A549 (cell line): ENCODE results near the gene KCNE3. TPM values are rescaled to one million over a fixed set of nuclear protein-coding genes. Genes with fewer than 3 reads are reported as not detected.

Experiments
- ATAC-seq, 2 experiments: fragments of 200-7000 bp in 1 of 2; fragments of >200 bp in 1 of 2; cut with Nextera tagmentation in 1 of 2; cut with Tn5 transposase in 1 of 2; 3 replicates each; pipeline versions ENCODE4 v1.8.0 to v1.9.1; 2018 to 2020; ENCODE audit warnings: mild to moderate bottlenecking in 1 of 2, moderate library complexity in 1 of 2
- CTCF ChIA-PET: fragments of 300-600 bp; sonication (Branson Sonifier 250); formaldehyde crosslinking; extraction: SDS; loops from one replicate; lab custom pipeline; 2021; ENCODE audit warnings: antibody characterized with exemption, inconsistent platforms; lab: Yijun Ruan, JAX
- POLR2A ChIA-PET: fragments of 350-600 bp; formaldehyde crosslinking; extraction: SDS; loops from one replicate; lab custom pipeline; 2021; ENCODE audit warnings: antibody characterized with exemption, inconsistent platforms; lab: Yijun Ruan, JAX
- DNase-seq, 2 experiments: peaks; one replicate each; pipeline versions ENCODE4 v3.0.0 to v3.0.0-alpha.2; 2011 to 2016; ENCODE audit warnings: low read depth in 1 of 2, low spot score in 1 of 2
- FAIRE-seq: peaks from 2 replicates; lab custom pipeline; 2011; peaks lifted over from hg19 to GRCh38; lab: Jason Lieb, UNC
- H3K27ac ChIP-seq, 2 experiments: fragments of >200 bp; sonication (Bioruptor Twin); formaldehyde crosslinking; 3 replicates each; pipeline ENCODE4 v1.5.1; 2016 to 2017
- H3K4me1 ChIP-seq: fragments of >200 bp; sonication (Bioruptor Twin); formaldehyde crosslinking; 3 replicates; pipeline ENCODE4 v1.6.1; 2016
- H3K4me2 ChIP-seq: fragments of >200 bp; sonication (Bioruptor Twin); formaldehyde crosslinking; 3 replicates; pipeline ENCODE4 v1.6.1; 2016
- H3K4me3 ChIP-seq: fragments of >200 bp; sonication (Bioruptor Twin); formaldehyde crosslinking; 3 replicates; pipeline ENCODE4 v1.5.1; 2016
- H3K9me3 ChIP-seq: fragments of >200 bp; sonication (Bioruptor Twin); formaldehyde crosslinking; 3 replicates; pipeline ENCODE4 v1.6.1; 2016
- CBX2 ChIP-seq: fragments of 200-600 bp; sonication (generic); IDR thresholded peaks from 2 replicates; pipeline ENCODE4 v1.6.1; 2016; ENCODE audit warnings: low read depth, mild to moderate bottlenecking, borderline replicate concordance
- CBX8 ChIP-seq: fragments of 200-600 bp; sonication (generic); IDR thresholded peaks from 2 replicates; pipeline ENCODE4 v1.6.1; 2016
- CHD4 ChIP-seq: fragments of 200-600 bp; sonication (generic); IDR thresholded peaks from 2 replicates; pipeline ENCODE4 v1.6.1; 2016; ENCODE audit warnings: antibody characterized with exemption, mild to moderate bottlenecking, borderline replicate concordance
- EHF ChIP-seq: fragments of 250-450 bp; sonication (Bioruptor Pico); IDR thresholded peaks from 2 replicates; pipeline ENCODE4 v1.5.0; 2020; ENCODE audit warnings: mild to moderate bottlenecking
- EHMT2 ChIP-seq: fragments of 200-600 bp; sonication (generic); IDR thresholded peaks from 2 replicates; pipeline ENCODE4 v1.6.1; 2016; ENCODE audit warnings: antibody characterized with exemption, low read depth, mild to moderate bottlenecking, moderate library complexity
- ESRRA ChIP-seq: fragments of 150-350 bp; IDR thresholded peaks from 2 replicates; pipeline ENCODE4 v1.6.1; 2014; ENCODE audit warnings: mild to moderate bottlenecking, low read length, borderline replicate concordance
- HOXB13 ChIP-seq: fragments of 250-450 bp; sonication (Bioruptor Pico); IDR thresholded peaks from 2 replicates; pipeline ENCODE4 v1.5.0; 2020; ENCODE audit warnings: low read depth, mild to moderate bottlenecking, moderate library complexity
- HOXB5 ChIP-seq: fragments of 250-450 bp; sonication (Bioruptor Pico); IDR thresholded peaks from 2 replicates; pipeline ENCODE4 v1.5.0; 2020; ENCODE audit warnings: mild to moderate bottlenecking, moderate library complexity
- KDM1A ChIP-seq: fragments of 200-600 bp; sonication (generic); IDR thresholded peaks from 2 replicates; pipeline ENCODE4 v1.6.1; 2016; ENCODE audit warnings: low read depth, mild to moderate bottlenecking
- MAFK ChIP-seq: fragments of 450-650 bp; IDR thresholded peaks from 2 replicates; pipeline ENCODE4 v1.6.1; 2014; ENCODE audit not compliant: partially characterized antibody
- MAZ ChIP-seq: fragments of 150-350 bp; IDR thresholded peaks from 2 replicates; pipeline ENCODE4 v1.6.1; 2014; ENCODE audit warnings: antibody characterized with exemption, low read depth, low read length, borderline replicate concordance
- MYC ChIP-seq: IDR thresholded peaks from 2 replicates; pipeline ENCODE4 v1.6.1; 2012; ENCODE audit warnings: mild to moderate bottlenecking, inconsistent platforms, low read length, improper control_type of control experiment, borderline replicate concordance
- NPAS2 ChIP-seq: fragments of 250-450 bp; sonication (Bioruptor Pico); IDR thresholded peaks from 2 replicates; pipeline ENCODE4 v1.8.0; 2022; ENCODE audit warnings: mild to moderate bottlenecking, moderate library complexity, borderline replicate concordance
- PHF8 ChIP-seq: fragments of 200-600 bp; sonication (generic); IDR thresholded peaks from 2 replicates; pipeline ENCODE4 v1.6.1; 2016; ENCODE audit warnings: low read depth, mild to moderate bottlenecking, antibody characterized with exemption, moderate library complexity, borderline replicate concordance
- POLR2A ChIP-seq: IDR thresholded peaks from 2 replicates; pipeline ENCODE4 v1.6.1; 2012; ENCODE audit warnings: mild to moderate bottlenecking, low read length
- POLR2AphosphoS2 ChIP-seq: conservative IDR thresholded peaks from 2 replicates; pipeline ENCODE4 v1.6.1; 2012; ENCODE audit warnings: low read length, improper control_type of control experiment, inconsistent platforms
- RAD21 ChIP-seq, 2 experiments: fragments of >200 bp in 1 of 2; sonication (Bioruptor Twin) in 1 of 2; formaldehyde crosslinking in 1 of 2; IDR thresholded peaks in 1 of 2; conservative IDR thresholded peaks in 1 of 2; 2 replicates in 1 of 2; 3 replicates in 1 of 2; pipeline ENCODE4 v1.6.1; 2012 to 2018; ENCODE audit warnings: inconsistent platforms in 1 of 2
- SREBF2 ChIP-seq: fragments of 450-650 bp; IDR thresholded peaks from 2 replicates; pipeline ENCODE4 v1.6.1; 2014; ENCODE audit warnings: mild to moderate bottlenecking, moderate library complexity
- ZC3H11A ChIP-seq: fragments of 450-650 bp; IDR thresholded peaks from 2 replicates; pipeline ENCODE4 v1.6.1; 2014; ENCODE audit warnings: antibody characterized with exemption, mild to moderate bottlenecking
- WGBS: methylation state at CpG from one replicate; pipeline ENCODE4 v1.1.6; 2017; ENCODE audit errors: missing lambda C conversion rate; 5-methylcytosine and 5-hydroxymethylcytosine counted together
- polyA plus RNA-seq, 4 experiments: library from polyadenylated mRNA; depleted of rRNA in 3 of 4; stranded (reverse); fragments of >200 nt; fragmentation: RNase III in 1 of 4; extraction: RNeasy Plus Mini Kit Qiagen cat#74134 plus additional on column Dnase treatment in 1 of 4; gene quantifications; 2 replicates in 3 of 4; 3 replicates in 1 of 4; pipeline ENCODE4 v1.2.3, GENCODE V29; 2011 to 2017
- TF ChIP-seq, protein P1 (sequence below): IDR thresholded peaks from 2 replicates; pipeline ENCODE4 v1.6.1; 2012
- TF ChIP-seq, protein P2 (sequence below): fragments of >200 bp; sonication (Bioruptor Twin); formaldehyde crosslinking; IDR thresholded peaks from 3 replicates; pipeline ENCODE4 v1.6.1; 2016
- TF ChIP-seq, protein P3 (sequence below): IDR thresholded peaks from 2 replicates; pipeline ENCODE4 v1.6.1; 2012
- TF ChIP-seq, protein P4 (sequence below): fragments of 450-650 bp; IDR thresholded peaks from 2 replicates; pipeline ENCODE4 v1.6.1; 2014; ENCODE audit warnings: antibody characterized with exemption
- TF ChIP-seq, protein P5 (sequence below): fragments of >200 bp; sonication (Bioruptor Twin); formaldehyde crosslinking; IDR thresholded peaks from 3 replicates; pipeline ENCODE4 v1.5.1; 2016
- TF ChIP-seq, protein P6 (sequence below): IDR thresholded peaks from 2 replicates; pipeline ENCODE4 v1.6.1; 2012; ENCODE audit warnings: low read depth, borderline replicate concordance

The KCNE3 gene
- polyA plus RNA-seq, 2 of the 4 experiments (the other 2 are of a cell fraction), result 0.23 to 0.56 TPM

DNA sequence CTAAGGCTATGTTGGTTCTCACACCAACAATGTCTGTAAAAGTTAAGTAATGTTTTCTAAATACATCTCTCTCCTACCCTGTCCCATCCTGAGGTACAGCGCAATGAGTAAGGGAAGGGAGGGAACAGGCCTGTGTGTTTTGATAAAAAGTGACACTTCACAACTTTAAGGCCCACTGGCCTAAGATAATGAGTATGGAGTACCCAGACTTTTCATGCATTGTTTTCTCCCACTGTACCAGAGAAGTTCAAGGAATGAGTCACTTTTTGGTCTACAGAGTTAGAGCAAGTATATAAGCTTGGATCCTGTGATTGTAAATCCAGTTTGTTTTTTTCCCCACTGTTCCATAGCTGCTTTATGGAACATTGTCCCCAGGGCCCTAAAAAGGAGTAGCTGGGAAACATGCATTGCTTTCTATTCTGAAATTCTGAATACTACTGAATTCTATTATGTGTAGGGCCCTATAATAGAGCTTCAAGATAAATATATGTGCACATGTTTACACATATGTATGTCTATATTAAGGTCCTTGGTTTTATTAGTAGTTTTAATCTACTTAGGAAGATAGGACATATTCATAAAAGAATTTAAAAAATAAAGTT is 29.8 kb downstream of the KCNE3 start:
- no peak overlapping the region for H3K4me3 ChIP-seq
- H3K4me2 ChIP-seq, result 0 out of 3 replicates have a peak overlapping the region, but pooled peaks have one; percentile 6
- ATAC-seq, result peak in 1 of 2 experiments; percentile 23; a peak in 2 of 6 replicates
- TF ChIP-seq, protein P1, sequence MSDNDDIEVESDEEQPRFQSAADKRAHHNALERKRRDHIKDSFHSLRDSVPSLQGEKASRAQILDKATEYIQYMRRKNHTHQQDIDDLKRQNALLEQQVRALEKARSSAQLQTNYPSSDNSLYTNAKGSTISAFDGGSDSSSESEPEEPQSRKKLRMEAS, result no peak
- no peak for TF ChIP-seq KDM1A
- no peak for TF ChIP-seq MAFK
- no peak for TF ChIP-seq EHMT2
- TF ChIP-seq, protein P2, sequence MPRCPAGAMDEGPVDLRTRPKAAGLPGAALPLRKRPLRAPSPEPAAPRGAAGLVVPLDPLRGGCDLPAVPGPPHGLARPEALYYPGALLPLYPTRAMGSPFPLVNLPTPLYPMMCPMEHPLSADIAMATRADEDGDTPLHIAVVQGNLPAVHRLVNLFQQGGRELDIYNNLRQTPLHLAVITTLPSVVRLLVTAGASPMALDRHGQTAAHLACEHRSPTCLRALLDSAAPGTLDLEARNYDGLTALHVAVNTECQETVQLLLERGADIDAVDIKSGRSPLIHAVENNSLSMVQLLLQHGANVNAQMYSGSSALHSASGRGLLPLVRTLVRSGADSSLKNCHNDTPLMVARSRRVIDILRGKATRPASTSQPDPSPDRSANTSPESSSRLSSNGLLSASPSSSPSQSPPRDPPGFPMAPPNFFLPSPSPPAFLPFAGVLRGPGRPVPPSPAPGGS, result no peak
- no peak for TF ChIP-seq MAZ
- TF ChIP-seq, protein P3, sequence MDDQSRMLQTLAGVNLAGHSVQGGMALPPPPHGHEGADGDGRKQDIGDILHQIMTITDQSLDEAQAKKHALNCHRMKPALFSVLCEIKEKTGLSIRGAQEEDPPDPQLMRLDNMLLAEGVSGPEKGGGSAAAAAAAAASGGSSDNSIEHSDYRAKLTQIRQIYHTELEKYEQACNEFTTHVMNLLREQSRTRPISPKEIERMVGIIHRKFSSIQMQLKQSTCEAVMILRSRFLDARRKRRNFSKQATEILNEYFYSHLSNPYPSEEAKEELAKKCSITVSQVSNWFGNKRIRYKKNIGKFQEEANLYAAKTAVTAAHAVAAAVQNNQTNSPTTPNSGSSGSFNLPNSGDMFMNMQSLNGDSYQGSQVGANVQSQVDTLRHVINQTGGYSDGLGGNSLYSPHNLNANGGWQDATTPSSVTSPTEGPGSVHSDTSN, result no peak
- TF ChIP-seq, all 56 proteins: peak for 0
- ChIA-PET POLR2A (no interaction called here), CTCF (interaction anchor here (1.0 to 19.2 kb wide), 8 partner anchors 9 to 474 kb away, joined by 3 to 331 read pairs (median 8); no protein-coding TSS in a partner anchor)
- peak overlapping the region; percentile 17 to 34; a peak in 2 of 6 replicates for H3K27ac ChIP-seq
- FAIRE-seq, result no peak
- WGBS, result 93% methylated on average over 1 of the region's 1 CpG
- peaks cover 11% of the 10 kb centered on the region; the same call in 1 of the 3 replicates for H3K9me3 ChIP-seq
- no peak for DNase-seq
- H3K4me1 ChIP-seq, result peaks cover 26% of the 10 kb centered on the region

DNA sequence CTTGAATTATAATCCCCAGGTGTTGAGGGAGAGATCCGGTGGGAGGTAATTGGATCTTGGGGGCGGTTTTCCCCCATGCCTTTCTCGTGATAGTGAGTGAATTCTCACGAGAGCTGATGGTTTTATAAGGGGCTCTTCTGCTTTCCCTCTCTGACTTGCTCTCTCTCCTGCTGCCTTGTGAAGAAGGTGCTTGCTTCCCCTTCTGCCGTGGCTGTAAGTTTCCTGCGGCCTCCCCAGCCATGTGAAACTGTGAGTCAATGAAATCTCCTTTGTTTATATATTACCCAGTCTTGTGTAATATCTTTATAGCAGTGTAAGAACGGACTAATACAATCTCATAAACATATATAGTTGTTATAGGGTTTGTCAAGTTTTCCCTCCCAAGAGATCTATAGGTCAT is 32.8 kb downstream of the KCNE3 start:
- FAIRE-seq, result no peak
- Histone ChIP-seq H3K4me2 (no peak overlapping the region), H3K9me3 (no peaks in the 10 kb centered on the region), H3K4me3 (no peak overlapping the region), H3K4me1 (peaks cover 18% of the 10 kb centered on the region), H3K27ac (0 out of 6 replicates have a peak overlapping the region, but pooled peaks of 1 of the 2 experiments have one; percentile 27)
- ChIA-PET POLR2A (no interaction called here), CTCF (interaction anchor here (1.1 to 7.1 kb wide), 4 partner anchors 8 to 47 kb away, joined by 3 to 73 read pairs (median 4); no protein-coding TSS in a partner anchor)
- WGBS, result 53% methylated on average over 7 of the region's 7 CpGs
- DNase-seq, result no peak
- TF ChIP-seq ZC3H11A (no peak), CHD4 (no peak), EHF (CRISPR knock-in tag) (no peak), KDM1A (no peak), NPAS2 (no peak), HOXB5 (CRISPR knock-in tag) (no peak), RAD21 (conservative IDR thresholded peaks at IDR 0.05 in 1 of 2, IDR thresholded peaks at IDR 0.05 in 1 of 2) (no peak), CBX2 (no peak), MYC (no peak), POLR2AphosphoS2 (no peak), PHF8 (no peak), HOXB13 (CRISPR knock-in tag) (no peak), ESRRA (no peak), CBX8 (no peak), SREBF2 (no peak), POLR2A (no peak), EHMT2 (no peak)
- TF ChIP-seq, protein P4, sequence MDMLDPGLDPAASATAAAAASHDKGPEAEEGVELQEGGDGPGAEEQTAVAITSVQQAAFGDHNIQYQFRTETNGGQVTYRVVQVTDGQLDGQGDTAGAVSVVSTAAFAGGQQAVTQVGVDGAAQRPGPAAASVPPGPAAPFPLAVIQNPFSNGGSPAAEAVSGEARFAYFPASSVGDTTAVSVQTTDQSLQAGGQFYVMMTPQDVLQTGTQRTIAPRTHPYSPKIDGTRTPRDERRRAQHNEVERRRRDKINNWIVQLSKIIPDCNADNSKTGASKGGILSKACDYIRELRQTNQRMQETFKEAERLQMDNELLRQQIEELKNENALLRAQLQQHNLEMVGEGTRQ, result no peak
- TF ChIP-seq, protein P5, sequence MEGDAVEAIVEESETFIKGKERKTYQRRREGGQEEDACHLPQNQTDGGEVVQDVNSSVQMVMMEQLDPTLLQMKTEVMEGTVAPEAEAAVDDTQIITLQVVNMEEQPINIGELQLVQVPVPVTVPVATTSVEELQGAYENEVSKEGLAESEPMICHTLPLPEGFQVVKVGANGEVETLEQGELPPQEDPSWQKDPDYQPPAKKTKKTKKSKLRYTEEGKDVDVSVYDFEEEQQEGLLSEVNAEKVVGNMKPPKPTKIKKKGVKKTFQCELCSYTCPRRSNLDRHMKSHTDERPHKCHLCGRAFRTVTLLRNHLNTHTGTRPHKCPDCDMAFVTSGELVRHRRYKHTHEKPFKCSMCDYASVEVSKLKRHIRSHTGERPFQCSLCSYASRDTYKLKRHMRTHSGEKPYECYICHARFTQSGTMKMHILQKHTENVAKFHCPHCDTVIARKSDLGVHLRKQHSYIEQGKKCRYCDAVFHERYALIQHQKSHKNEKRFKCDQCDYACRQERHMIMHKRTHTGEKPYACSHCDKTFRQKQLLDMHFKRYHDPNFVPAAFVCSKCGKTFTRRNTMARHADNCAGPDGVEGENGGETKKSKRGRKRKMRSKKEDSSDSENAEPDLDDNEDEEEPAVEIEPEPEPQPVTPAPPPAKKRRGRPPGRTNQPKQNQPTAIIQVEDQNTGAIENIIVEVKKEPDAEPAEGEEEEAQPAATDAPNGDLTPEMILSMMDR, result no peak
- TF ChIP-seq, protein P6, sequence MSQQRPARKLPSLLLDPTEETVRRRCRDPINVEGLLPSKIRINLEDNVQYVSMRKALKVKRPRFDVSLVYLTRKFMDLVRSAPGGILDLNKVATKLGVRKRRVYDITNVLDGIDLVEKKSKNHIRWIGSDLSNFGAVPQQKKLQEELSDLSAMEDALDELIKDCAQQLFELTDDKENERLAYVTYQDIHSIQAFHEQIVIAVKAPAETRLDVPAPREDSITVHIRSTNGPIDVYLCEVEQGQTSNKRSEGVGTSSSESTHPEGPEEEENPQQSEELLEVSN, result no peak
- no peak for ATAC-seq
